Neural cell (in vitro differentiated cells): ENCODE measurements around the gene SEPTIN2.

Source experiments
- CTCF ChIP-seq: fragments of 450-650 bp; IDR thresholded peaks from 2 replicates; pipeline ENCODE4 v1.5.1; 2014; ENCODE audit warnings: antibody characterized with exemption, mild to moderate bottlenecking, moderate library complexity; ENCODE audit not compliant: poor library complexity, severe bottlenecking
- EZH2 ChIP-seq: fragments of 200-600, 300-800 bp; shearing (Covaris generic), sonication (generic); IDR thresholded peaks from 2 replicates; pipeline ENCODE4 v1.6.1; 2014; ENCODE audit warnings: antibody characterized with exemption, low read length, borderline replicate concordance, mild to moderate bottlenecking; ENCODE audit not compliant: insufficient read depth, poor library complexity, severe bottlenecking
- TAF1 ChIP-seq: IDR thresholded peaks from 2 replicates; pipeline ENCODE4 v1.6.1; 2012; ENCODE audit warnings: low read depth

DNA sequence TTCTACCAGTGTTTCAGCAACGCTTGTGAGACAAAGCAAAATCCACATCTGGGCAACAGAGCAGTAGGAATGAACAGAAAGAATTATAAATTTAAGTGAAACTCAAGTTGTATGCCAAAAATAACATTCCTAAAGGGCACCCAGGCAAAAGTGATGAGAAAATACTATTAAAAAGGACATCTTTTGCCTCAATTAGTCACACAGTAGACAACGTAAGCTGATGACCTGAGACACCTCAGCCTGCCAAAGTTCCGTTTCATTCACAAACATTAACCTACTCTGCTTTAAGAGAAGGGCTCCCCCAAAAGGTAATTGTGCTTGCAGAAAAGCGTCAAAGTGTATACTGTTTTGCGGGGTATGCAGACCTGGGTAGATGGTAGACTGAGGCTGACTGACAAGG, 7.5 kb upstream of the SEPTIN2 start:
- no peak for TF ChIP-seq CTCF
- no peak for TF ChIP-seq TAF1
- no peak for TF ChIP-seq EZH2
